ENCODE data around the gene SPATA32.
A peak's percentile ranks its signal among the peaks of the same experiment; 100 is the strongest.

Gene SPATA32

DNA sequence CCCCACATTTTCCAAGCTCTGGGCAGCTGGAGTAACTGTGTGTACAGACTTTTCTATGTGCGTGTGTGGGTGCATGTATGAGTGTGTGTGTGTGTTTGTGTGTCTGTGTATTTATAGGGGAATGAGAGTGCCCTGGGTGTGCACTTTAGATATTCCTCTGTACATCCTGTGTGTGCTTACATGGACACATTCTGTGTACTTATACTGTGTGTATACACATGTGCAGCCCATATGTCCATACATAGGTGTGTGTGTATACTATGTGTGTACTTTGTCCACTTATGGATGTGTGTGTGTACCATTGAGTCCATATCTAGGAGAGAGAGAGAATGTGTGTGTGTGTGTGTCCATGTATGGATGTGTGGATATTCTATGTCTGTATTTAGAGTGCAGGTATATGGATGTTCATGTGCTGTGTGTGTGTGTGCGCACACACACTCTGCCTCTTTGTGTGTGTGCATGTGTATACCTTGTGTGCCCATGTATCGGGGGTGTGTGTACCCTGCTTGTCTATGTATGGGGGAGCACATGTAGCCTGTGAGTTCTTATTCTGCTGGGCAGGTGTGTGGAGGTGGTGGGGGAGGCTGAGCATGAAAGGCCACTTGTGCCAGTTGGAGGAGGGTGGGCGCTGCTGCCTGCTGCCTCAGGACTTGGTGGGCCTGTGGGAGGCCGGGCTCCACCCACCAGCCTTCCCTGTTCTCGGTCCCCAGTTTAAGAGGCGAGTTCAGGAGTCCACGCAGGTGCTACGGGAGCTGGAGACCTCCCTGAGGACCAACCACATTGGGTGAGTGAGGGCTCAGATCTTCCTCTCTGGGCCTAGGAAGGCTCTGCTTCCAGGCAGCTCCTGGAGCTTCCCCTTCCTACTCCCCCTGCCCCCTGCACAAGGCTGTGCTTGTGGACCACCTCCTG, 29.1 kb downstream of the SPATA32 start:
- Histone ChIP-seq H3K79me2 (ENCODE audit: insufficient read depth, low read depth) (peaks cover 71% of the 10 kb centered on the region), H3K9ac (no peak overlapping the region), H3K27ac (no peak overlapping the region), H3K4me2 (no peak overlapping the region), H3K4me1 (ENCODE audit: low read depth, poor library complexity, severe bottlenecking) (peaks cover 97% of the 10 kb centered on the region), H3K4me3 (IDR thresholded peaks at IDR 0.05; ENCODE audit: insufficient read depth, low read depth, low read length) (no peak overlapping the region), H3K27me3 (ENCODE audit: insufficient read depth, low read depth) (no peaks in the 10 kb centered on the region), H4K20me1 (ENCODE audit: insufficient read depth) (no peaks in the 10 kb centered on the region), H3K36me3 (ENCODE audit: insufficient read depth) (no peaks in the 10 kb centered on the region; the same call in 1 of the 2 replicates), H2AFZ (ENCODE audit: low read depth) (no peak overlapping the region)
- no peak for TF ChIP-seq CTCF (conservative IDR thresholded peaks at IDR 0.05; ENCODE audit: low read depth, low read length)

DNA sequence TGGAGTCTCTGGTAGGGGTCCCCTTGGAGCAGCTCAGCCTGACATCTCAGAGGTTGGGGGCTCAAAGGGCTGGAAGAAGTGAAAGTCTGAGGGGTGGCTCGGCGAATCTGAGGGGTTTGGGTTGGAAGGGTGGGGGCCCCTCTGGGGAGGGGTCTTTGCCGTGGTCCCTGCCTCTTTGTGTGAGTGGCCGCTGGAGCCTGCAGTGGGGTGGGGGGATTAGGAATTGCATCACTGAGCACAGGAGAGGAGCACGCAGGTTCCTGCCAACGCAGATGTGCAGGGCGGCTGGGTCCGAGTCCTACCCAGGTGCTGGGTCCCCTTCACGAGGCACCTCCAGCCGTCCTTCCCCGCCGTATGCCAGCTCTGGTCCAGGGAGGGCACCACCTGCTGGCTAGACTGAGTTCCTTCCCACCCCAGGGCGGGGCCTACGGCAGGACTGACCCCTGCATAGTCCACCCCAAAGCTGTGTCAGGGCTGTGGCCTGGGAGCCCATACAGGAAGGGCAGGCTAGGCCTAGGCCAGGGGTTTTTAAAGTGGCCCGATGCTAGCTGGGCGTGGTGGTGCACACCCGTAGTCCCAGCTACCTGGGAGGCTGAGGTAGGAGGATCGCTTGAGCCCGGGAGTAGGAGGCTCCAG, 30.3 kb downstream of the SPATA32 start:
- peaks cover 76% of the 10 kb centered on the region for H3K79me2 ChIP-seq (ENCODE audit: insufficient read depth, low read depth)
- peak overlapping the region; percentile 97; the same call in 1 of the 2 replicates for H3K27ac ChIP-seq
- H3K4me2 ChIP-seq, result no peak overlapping the region
- no peak overlapping the region for H2AFZ ChIP-seq (ENCODE audit: low read depth)
- no peaks in the 10 kb centered on the region; the same call in 1 of the 2 replicates for H3K36me3 ChIP-seq (ENCODE audit: insufficient read depth)
- TF ChIP-seq CTCF (conservative IDR thresholded peaks at IDR 0.05; ENCODE audit: low read depth, low read length), result no peak; the same call in 1 of the 2 replicates
- no peaks in the 10 kb centered on the region for H3K27me3 ChIP-seq (ENCODE audit: insufficient read depth, low read depth)
- no peak overlapping the region for H3K9ac ChIP-seq
- peaks cover 96% of the 10 kb centered on the region for H3K4me1 ChIP-seq (ENCODE audit: low read depth, poor library complexity, severe bottlenecking)
- H4K20me1 ChIP-seq (ENCODE audit: insufficient read depth), result no peaks in the 10 kb centered on the region
- H3K4me3 ChIP-seq (IDR thresholded peaks at IDR 0.05; ENCODE audit: insufficient read depth, low read depth, low read length), result no peak overlapping the region

- Histone ChIP-seq H4K20me1 (ENCODE audit: insufficient read depth) (no peaks in the 10 kb centered on the region), H2AFZ (ENCODE audit: low read depth) (no peak overlapping the region), H3K4me3 (IDR thresholded peaks at IDR 0.05; ENCODE audit: insufficient read depth, low read depth, low read length) (no peak overlapping the region), H3K4me2 (peak overlapping the region; percentile 100; the same call in 1 of the 2 replicates), H3K4me1 (ENCODE audit: low read depth, poor library complexity, severe bottlenecking) (peaks cover 93% of the 10 kb centered on the region), H3K9ac (no peak overlapping the region), H3K79me2 (ENCODE audit: insufficient read depth, low read depth) (peaks cover 74% of the 10 kb centered on the region), H3K27me3 (ENCODE audit: insufficient read depth, low read depth) (no peaks in the 10 kb centered on the region), H3K36me3 (ENCODE audit: insufficient read depth) (no peaks in the 10 kb centered on the region), H3K27ac (peak overlapping the region; percentile 97; the same call in 1 of the 2 replicates)
- no peak for TF ChIP-seq CTCF (conservative IDR thresholded peaks at IDR 0.05; ENCODE audit: low read depth, low read length)
Measured at GRCh38 chr17:45230787-45231480, 31.0 kb downstream of the SPATA32 start.

DNA sequence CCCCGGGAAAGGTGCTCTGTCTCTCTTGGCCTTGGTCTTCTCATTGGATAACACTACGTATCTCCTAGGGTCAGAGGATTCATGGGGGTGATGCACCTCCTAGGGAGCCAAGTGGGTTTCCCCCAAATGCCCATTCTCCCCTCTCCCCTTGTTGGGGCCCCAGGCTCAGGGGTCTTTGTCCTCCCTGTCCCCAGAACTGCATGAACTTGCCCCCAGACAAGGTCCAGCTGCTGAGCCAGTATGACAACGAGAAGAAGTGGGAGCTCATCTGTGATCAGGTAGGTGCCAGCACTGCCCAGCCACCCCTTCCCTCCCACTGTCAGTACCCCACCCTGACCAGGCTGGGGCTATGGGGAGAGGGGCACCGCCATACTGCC, 31.5 kb downstream of the SPATA32 start:
- Histone ChIP-seq H3K27ac (peak overlapping the region; percentile 97), H3K4me3 (IDR thresholded peaks at IDR 0.05; ENCODE audit: insufficient read depth, low read depth, low read length) (no peak overlapping the region), H2AFZ (ENCODE audit: low read depth) (no peak overlapping the region), H3K27me3 (ENCODE audit: insufficient read depth, low read depth) (no peaks in the 10 kb centered on the region), H3K4me1 (ENCODE audit: low read depth, poor library complexity, severe bottlenecking) (peaks cover 93% of the 10 kb centered on the region), H3K9ac (peak overlapping the region; percentile 83; the same call in 1 of the 2 replicates), H3K79me2 (ENCODE audit: insufficient read depth, low read depth) (peaks cover 79% of the 10 kb centered on the region), H3K4me2 (peak overlapping the region; percentile 100; the same call in 1 of the 2 replicates), H4K20me1 (ENCODE audit: insufficient read depth) (no peaks in the 10 kb centered on the region), H3K36me3 (ENCODE audit: insufficient read depth) (no peaks in the 10 kb centered on the region)
- TF ChIP-seq CTCF (conservative IDR thresholded peaks at IDR 0.05; ENCODE audit: low read depth, low read length), result no peak
